ENCODE results near the gene DAAM2. TPM values are rescaled to one million over a fixed set of nuclear protein-coding genes. Genes with fewer than 3 reads are reported as not detected.

DAAM2 gene
- total and polyA plus RNA-seq, 4 donors: 1.9 to 17.0 (median 4.4) TPM

DNA sequence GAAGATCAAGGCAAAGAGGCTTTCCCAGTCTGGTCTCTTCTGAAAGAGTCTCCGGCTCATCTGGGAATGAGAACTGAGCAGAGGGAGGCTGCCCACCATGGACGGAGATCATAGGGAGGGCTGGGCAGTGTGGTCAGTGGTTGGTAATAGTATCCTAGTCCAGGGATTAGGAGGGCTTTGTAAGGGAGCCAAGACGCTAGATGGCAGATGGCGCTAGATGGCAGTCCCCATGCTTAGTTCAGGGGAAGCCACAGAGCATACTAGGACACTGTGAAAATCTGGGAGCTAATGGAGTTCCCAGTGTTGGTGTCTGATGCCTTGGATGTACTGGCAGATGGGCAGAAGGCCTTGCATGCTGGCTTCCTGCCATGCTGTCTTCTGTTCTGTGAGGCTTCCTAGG lies 21.7 kb upstream of the DAAM2 start:
- H3K4me3 ChIP-seq (ENCODE audit: low read depth in 1 of 3, low read length in 3 of 3): no peak overlapping the region
- H3K27ac ChIP-seq (ENCODE audit: low read depth in 1 of 2, low read length in 2 of 2): no peak overlapping the region
- TF ChIP-seq, protein P1, sequence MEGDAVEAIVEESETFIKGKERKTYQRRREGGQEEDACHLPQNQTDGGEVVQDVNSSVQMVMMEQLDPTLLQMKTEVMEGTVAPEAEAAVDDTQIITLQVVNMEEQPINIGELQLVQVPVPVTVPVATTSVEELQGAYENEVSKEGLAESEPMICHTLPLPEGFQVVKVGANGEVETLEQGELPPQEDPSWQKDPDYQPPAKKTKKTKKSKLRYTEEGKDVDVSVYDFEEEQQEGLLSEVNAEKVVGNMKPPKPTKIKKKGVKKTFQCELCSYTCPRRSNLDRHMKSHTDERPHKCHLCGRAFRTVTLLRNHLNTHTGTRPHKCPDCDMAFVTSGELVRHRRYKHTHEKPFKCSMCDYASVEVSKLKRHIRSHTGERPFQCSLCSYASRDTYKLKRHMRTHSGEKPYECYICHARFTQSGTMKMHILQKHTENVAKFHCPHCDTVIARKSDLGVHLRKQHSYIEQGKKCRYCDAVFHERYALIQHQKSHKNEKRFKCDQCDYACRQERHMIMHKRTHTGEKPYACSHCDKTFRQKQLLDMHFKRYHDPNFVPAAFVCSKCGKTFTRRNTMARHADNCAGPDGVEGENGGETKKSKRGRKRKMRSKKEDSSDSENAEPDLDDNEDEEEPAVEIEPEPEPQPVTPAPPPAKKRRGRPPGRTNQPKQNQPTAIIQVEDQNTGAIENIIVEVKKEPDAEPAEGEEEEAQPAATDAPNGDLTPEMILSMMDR (IDR thresholded peaks at IDR 0.05; ENCODE audit: low read depth, low read length, missing input control): no peak
- no peak for TF ChIP-seq RAD21 (IDR thresholded peaks at IDR 0.05)
- no peak for TF ChIP-seq GABPA (IDR thresholded peaks at IDR 0.05 in 1 of 2, conservative IDR thresholded peaks at IDR 0.05 in 1 of 2)
- TF ChIP-seq FOXA1 (IDR thresholded peaks at IDR 0.05): no peak
- TF ChIP-seq NR2F2 (IDR thresholded peaks at IDR 0.05): no peak
- no peak for TF ChIP-seq FOXA2 (IDR thresholded peaks at IDR 0.05)
- TF ChIP-seq, protein P2, sequence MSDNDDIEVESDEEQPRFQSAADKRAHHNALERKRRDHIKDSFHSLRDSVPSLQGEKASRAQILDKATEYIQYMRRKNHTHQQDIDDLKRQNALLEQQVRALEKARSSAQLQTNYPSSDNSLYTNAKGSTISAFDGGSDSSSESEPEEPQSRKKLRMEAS (IDR thresholded peaks at IDR 0.05): no peak
- TF ChIP-seq, protein P3, sequence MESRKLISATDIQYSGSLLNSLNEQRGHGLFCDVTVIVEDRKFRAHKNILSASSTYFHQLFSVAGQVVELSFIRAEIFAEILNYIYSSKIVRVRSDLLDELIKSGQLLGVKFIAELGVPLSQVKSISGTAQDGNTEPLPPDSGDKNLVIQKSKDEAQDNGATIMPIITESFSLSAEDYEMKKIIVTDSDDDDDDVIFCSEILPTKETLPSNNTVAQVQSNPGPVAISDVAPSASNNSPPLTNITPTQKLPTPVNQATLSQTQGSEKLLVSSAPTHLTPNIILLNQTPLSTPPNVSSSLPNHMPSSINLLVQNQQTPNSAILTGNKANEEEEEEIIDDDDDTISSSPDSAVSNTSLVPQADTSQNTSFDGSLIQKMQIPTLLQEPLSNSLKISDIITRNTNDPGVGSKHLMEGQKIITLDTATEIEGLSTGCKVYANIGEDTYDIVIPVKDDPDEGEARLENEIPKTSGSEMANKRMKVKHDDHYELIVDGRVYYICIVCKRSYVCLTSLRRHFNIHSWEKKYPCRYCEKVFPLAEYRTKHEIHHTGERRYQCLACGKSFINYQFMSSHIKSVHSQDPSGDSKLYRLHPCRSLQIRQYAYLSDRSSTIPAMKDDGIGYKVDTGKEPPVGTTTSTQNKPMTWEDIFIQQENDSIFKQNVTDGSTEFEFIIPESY (IDR thresholded peaks at IDR 0.05): no peak
- H3K9me3 ChIP-seq (ENCODE audit: control insufficient read depth in 4 of 4, low read length in 3 of 4): no peaks in the 10 kb centered on the region
- no peaks in the 10 kb centered on the region for H3K36me3 ChIP-seq (ENCODE audit: control insufficient read depth in 4 of 4, insufficient read depth in 3 of 4, low read depth in 1 of 4, low read length in 3 of 4)
- WGBS: 94% methylated on average over 4 of the region's 4 CpGs
- no peak for DNase-seq (ENCODE audit: low spot score)
- no peak overlapping the region for H3K9ac ChIP-seq (ENCODE audit: low read depth in 1 of 2, low read length in 2 of 2)
- no peaks in the 10 kb centered on the region for H3K4me1 ChIP-seq (ENCODE audit: control insufficient read depth in 4 of 4, insufficient read depth in 4 of 4, low read length in 3 of 4)
- no peaks in the 10 kb centered on the region for H3K27me3 ChIP-seq (ENCODE audit: control insufficient read depth in 4 of 4, insufficient read depth in 4 of 4, low read length in 3 of 4)

DNA sequence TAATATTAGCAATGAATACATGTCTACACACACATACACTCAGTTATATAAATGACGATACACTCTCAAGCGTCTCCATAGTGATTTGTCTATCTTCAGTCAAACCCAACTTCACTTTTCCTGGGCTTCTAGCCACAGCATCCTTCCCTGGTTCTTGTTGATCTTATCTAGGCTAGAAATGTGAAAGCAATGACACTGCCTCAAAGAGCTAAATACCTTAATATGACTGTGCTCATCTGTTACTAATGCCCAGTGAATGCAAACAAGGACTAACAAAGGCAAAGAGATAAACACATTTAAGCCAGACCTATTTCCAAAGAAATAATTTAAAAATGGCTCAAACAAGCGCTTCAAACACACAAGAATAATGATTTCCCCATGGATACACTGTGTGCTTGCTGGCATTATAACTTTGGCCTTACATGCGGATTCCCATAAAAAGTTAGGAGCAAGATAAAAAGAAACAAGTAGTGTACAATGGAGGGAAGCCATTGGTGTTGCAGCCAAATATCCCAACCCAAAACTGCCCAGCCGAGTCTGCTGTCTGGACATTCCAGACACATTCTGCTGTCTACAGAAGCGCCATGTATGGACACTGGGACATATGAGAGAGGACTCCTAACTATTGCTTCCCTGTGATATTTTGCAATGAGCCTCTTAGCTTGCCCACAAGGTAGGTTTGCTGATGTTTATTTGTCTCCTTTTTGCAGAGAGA lies 19.5 kb upstream of the DAAM2 start:
- no peaks in the 10 kb centered on the region for H3K27me3 ChIP-seq (ENCODE audit: control insufficient read depth in 4 of 4, insufficient read depth in 4 of 4, low read length in 3 of 4)
- no peak for TF ChIP-seq NR2F2 (IDR thresholded peaks at IDR 0.05)
- TF ChIP-seq, protein P4, sequence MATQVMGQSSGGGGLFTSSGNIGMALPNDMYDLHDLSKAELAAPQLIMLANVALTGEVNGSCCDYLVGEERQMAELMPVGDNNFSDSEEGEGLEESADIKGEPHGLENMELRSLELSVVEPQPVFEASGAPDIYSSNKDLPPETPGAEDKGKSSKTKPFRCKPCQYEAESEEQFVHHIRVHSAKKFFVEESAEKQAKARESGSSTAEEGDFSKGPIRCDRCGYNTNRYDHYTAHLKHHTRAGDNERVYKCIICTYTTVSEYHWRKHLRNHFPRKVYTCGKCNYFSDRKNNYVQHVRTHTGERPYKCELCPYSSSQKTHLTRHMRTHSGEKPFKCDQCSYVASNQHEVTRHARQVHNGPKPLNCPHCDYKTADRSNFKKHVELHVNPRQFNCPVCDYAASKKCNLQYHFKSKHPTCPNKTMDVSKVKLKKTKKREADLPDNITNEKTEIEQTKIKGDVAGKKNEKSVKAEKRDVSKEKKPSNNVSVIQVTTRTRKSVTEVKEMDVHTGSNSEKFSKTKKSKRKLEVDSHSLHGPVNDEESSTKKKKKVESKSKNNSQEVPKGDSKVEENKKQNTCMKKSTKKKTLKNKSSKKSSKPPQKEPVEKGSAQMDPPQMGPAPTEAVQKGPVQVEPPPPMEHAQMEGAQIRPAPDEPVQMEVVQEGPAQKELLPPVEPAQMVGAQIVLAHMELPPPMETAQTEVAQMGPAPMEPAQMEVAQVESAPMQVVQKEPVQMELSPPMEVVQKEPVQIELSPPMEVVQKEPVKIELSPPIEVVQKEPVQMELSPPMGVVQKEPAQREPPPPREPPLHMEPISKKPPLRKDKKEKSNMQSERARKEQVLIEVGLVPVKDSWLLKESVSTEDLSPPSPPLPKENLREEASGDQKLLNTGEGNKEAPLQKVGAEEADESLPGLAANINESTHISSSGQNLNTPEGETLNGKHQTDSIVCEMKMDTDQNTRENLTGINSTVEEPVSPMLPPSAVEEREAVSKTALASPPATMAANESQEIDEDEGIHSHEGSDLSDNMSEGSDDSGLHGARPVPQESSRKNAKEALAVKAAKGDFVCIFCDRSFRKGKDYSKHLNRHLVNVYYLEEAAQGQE (IDR thresholded peaks at IDR 0.05): no peak
- TF ChIP-seq FOXA2 (IDR thresholded peaks at IDR 0.05): no peak
- 90% methylated on average over 6 of the region's 6 CpGs for WGBS

More for the DNA sequence above, 19.5 kb upstream of the DAAM2 start:
- H3K4me3 ChIP-seq (ENCODE audit: low read depth in 1 of 3, low read length in 3 of 3): no peak overlapping the region
- no peaks in the 10 kb centered on the region for H3K9me3 ChIP-seq (ENCODE audit: control insufficient read depth in 4 of 4, low read length in 3 of 4)
- no peak for DNase-seq (ENCODE audit: low spot score)
- H3K9ac ChIP-seq (ENCODE audit: low read depth in 1 of 2, low read length in 2 of 2): no peak overlapping the region
- no peaks in the 10 kb centered on the region for H3K36me3 ChIP-seq (ENCODE audit: control insufficient read depth in 4 of 4, insufficient read depth in 3 of 4, low read depth in 1 of 4, low read length in 3 of 4)
- peaks cover 0 to 3% (median 0%) of the 10 kb centered on the region in 4 donors for H3K4me1 ChIP-seq (ENCODE audit: control insufficient read depth in 4 of 4, insufficient read depth in 4 of 4, low read length in 3 of 4)
- no peak overlapping the region for H3K27ac ChIP-seq (ENCODE audit: low read depth in 1 of 2, low read length in 2 of 2)

Measured in liver (tissue), 9 donors.